ENCODE measurements around the gene ZNF485. TPM values are rescaled to one million over a fixed set of nuclear protein-coding genes. Genes with fewer than 3 reads are reported as not detected.

Gene ZNF485
- total RNA-seq, 1 donor from 2014 or later, result 5.7 TPM

GRCh38 chr10:43645866-43646265 lies 39.6 kb downstream of the ZNF485 start:
- TF ChIP-seq CTCF (IDR thresholded peaks at IDR 0.05; ENCODE audit: unreplicated experiment), result no peak
- Mint-ChIP-seq H3K4me3 (ENCODE audit: low read depth) (no peak overlapping the region), H3K27ac (peak overlapping the region; percentile 56), H3K36me3 (ENCODE audit: insufficient read depth) (peaks cover 63% of the 10 kb centered on the region), H3K4me1 (ENCODE audit: low read depth) (peaks cover 4% of the 10 kb centered on the region), H3K9me3 (ENCODE audit: low read depth) (peaks cover 35% of the 10 kb centered on the region), H3K27me3 (peaks cover 8% of the 10 kb centered on the region)
- no peak for DNase-seq (ENCODE audit: low spot score, unreplicated experiment)

DNA sequence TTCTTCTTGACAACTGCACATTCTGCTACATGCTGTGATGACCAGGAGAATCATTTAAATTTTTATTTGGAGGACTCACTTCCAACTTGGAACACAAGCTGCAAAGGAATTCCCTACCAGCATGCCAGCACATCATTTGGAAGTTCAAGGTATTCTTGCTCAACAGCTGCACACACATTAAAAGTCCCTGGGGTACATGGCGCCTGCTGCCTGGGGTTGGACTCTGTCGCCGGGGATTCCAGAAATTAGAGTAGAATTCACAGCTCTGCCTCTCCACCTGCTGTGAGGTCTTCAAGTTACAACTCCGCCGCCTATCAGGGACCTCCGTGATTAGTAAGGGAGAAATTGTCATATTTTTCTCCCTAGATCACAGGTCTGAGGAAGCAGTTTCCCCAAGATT lies 41.3 kb downstream of the ZNF485 start:
- peaks cover 50% of the 10 kb centered on the region for H3K36me3 Mint-ChIP-seq (ENCODE audit: insufficient read depth)
- H3K27ac Mint-ChIP-seq, result peak overlapping the region; percentile 96
- H3K4me3 Mint-ChIP-seq (ENCODE audit: low read depth), result peak overlapping the region; percentile 92
- no peak for DNase-seq (ENCODE audit: low spot score, unreplicated experiment)
- no peak for TF ChIP-seq CTCF (IDR thresholded peaks at IDR 0.05; ENCODE audit: unreplicated experiment)
- H3K4me1 Mint-ChIP-seq (ENCODE audit: low read depth), result peaks cover 4% of the 10 kb centered on the region
- H3K27me3 Mint-ChIP-seq, result peaks cover 8% of the 10 kb centered on the region
- H3K9me3 Mint-ChIP-seq (ENCODE audit: low read depth), result peaks cover 35% of the 10 kb centered on the region

DNA sequence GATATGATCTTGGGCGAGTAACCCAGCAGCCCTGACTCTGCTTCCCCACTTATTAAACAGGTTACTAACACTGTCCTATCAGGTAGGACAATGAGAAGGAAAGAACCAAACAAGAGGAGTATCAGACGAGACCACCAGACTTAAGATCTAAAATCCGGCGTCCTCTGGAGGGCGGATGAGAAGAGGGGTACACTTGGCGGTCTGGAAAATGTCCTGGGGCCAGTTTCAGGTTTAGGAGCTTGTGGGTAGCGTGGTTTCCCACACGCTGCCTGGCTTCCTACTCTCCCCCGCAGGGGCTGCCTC lies 41.8 kb downstream of the ZNF485 start:
- TF ChIP-seq CTCF (IDR thresholded peaks at IDR 0.05; ENCODE audit: unreplicated experiment), result no peak
- peaks cover 4% of the 10 kb centered on the region for H3K4me1 Mint-ChIP-seq (ENCODE audit: low read depth)
- peak overlapping the region; percentile 96 for H3K27ac Mint-ChIP-seq
- peaks cover 32% of the 10 kb centered on the region for H3K9me3 Mint-ChIP-seq (ENCODE audit: low read depth)
- peaks cover 12% of the 10 kb centered on the region for H3K27me3 Mint-ChIP-seq
- peak overlapping the region; percentile 92 for H3K4me3 Mint-ChIP-seq (ENCODE audit: low read depth)
- no peak for DNase-seq (ENCODE audit: low spot score, unreplicated experiment)
- peaks cover 46% of the 10 kb centered on the region for H3K36me3 Mint-ChIP-seq (ENCODE audit: insufficient read depth)

DNA sequence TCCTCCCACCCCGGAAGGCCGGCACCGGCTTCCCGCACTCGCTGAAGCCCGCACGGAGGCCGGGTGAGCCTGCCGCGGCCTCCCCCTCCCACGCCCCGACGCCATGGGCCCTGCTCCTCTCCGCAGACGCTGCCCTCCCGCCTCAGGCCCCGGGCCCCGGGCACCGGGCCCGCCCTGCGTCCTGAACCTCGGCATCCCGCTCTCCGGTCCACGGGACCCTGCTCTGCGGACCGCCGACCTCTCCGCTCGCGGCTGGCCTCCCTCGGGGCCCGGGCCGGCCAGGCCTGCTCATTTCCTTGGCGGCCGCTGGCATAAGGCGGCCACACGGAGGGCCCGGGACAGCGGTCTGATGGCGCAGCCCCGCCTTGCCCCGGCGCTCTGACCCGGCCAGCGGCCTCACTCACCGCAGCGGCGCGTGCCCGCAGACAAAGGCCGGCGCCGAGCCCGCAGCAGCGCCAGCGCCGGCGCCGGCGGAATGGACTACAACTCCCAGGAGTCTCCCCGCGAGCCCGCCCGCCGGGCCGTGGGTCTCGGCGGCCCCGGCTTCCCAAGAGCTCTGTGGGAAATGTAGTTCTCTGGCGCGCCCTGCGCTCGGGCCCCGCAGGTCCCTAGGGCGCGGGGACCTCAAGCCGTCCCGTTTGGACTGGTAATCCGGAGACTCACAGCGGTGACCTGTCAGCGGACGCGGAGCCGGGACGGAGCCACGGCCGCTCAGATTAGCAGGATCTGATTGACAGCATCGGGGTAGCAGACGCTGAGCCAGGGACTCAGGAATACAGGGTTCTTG lies 42.4 kb downstream of the ZNF485 start, which contains the start of gene ZNF32:
TSS of gene ZNF32 (minus strand) at position 484 of the 787 bp plus-strand sequence. CDS start 2,748 bp downstream, outside the sequence.
- peak within 1 kb of the TSS; percentile 97 for H3K27ac Mint-ChIP-seq

GRCh38 chr10:43649185-43649523 lies 42.9 kb downstream of the ZNF485 start:
- Mint-ChIP-seq H3K36me3 (ENCODE audit: insufficient read depth) (peaks cover 35% of the 10 kb centered on the region), H3K27ac (peak overlapping the region; percentile 97), H3K27me3 (peaks cover 16% of the 10 kb centered on the region), H3K4me1 (ENCODE audit: low read depth) (peaks cover 4% of the 10 kb centered on the region), H3K4me3 (ENCODE audit: low read depth) (peak overlapping the region; percentile 92), H3K9me3 (ENCODE audit: low read depth) (peaks cover 26% of the 10 kb centered on the region)
- no peak for DNase-seq (ENCODE audit: low spot score, unreplicated experiment)
- TF ChIP-seq CTCF (IDR thresholded peaks at IDR 0.05; ENCODE audit: unreplicated experiment), result no peak

More for the DNA sequence above, 42.4 kb downstream of the ZNF485 start, which contains the start of gene ZNF32:
- DNase-seq (ENCODE audit: low spot score, unreplicated experiment), result peak; percentile 76
- Mint-ChIP-seq H3K9me3 (ENCODE audit: low read depth) (peaks cover 26% of the 10 kb centered on the region), H3K4me1 (ENCODE audit: low read depth) (peaks cover 4% of the 10 kb centered on the region), H3K27me3 (peaks cover 14% of the 10 kb centered on the region), H3K36me3 (ENCODE audit: insufficient read depth) (peaks cover 40% of the 10 kb centered on the region), H3K4me3 (ENCODE audit: low read depth) (peak within 1 kb of the TSS; percentile 92)
- no peak for TF ChIP-seq CTCF (IDR thresholded peaks at IDR 0.05; ENCODE audit: unreplicated experiment)

Measured in progenitor cell of endocrine pancreas (in vitro differentiated cells).